GM18498 (cell line): ENCODE data around the gene NT5DC4.

Experiments
- ATAC-seq: cut with Tn5 transposase; IDR thresholded peaks from one replicate; pipeline ENCODE4 v1.9.1; 2021; ENCODE audit warnings: mild to moderate bottlenecking, moderate library complexity; ENCODE audit not compliant: unreplicated experiment

NT5DC4 gene

DNA sequence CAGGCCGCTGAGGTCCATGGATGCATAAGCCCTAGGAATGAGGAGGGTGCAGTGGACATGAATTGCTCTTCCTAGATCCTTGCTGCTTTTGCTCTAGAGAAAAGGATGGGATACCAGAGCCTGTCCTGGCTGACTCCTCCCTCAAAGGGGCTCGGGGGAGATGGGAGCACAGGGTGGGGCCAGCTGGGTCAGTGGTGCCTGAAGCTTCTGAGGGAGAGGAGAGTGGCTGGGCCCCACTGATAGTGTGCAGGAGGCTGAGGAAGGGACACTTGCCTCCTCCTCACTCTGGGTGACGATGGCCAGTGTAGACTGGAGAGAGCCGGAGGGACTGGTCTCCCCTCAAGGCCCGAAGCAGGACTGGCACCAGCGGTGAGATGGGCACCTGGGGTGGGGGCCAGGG, at the start of gene NT5DC4:
NT5DC4 (plus strand) TSS at position 236 of the 400 bp plus-strand sequence; CDS start at position 296, 60 bp downstream.
- ATAC-seq = no peak

DNA sequence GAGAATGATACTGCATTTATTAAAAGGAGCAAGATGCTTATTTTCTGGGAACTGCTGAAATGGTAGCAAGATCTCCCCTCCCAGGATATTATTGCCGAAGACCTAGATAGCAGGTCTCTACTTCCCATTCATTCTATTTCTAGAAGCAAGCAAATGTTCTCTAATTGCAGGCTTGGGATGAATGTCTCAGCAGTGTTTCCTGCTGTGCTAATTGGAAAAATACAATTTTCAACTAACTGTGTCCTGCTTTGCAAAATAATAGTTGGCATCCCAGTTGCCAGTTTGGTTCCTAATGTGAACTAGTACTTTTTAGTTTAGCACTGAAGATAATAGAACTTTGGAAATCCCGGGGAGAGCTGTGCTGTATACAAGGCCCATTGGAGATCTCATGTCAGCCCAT, 49.0 kb upstream of the NT5DC4 start:
- no peak for ATAC-seq

DNA sequence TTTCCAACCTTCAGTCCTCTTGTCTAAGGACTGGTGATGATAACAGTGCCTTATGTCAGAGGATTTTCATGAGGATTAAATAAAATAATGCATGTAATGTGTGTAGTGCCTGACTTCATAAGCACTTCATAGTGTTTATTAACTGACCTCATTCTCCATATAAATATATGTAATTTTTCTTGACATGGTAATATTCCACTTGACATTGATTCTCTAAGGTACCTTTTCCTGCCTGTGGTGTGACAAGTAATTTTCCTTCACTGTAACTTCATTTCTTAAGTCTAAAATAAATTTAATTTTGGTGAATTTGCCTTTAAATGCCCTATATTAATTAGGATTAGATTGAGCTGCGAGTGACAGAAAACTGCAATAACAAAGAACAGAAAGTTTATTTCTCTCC, 47.8 kb upstream of the NT5DC4 start:
- ATAC-seq = no peak

DNA sequence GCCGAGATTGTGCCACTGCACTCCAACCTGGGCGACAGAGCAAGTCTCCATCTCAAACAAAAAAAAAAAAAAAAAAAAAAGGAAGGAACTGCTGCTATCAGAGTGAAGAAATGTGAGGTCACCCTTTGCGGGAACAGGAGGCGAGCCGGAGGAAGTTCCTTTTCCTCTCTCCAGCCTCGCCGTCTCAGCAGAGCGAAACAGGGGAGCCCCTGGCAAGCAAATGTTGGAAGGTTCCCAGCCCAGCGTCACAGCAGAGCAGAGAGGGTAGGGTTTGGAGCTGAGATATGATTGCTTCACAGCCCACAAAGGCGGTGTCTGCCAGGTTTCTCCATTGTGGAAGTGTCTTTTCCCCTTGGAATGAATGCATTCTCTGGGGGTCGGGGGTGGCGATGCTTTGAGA, 46.6 kb upstream of the NT5DC4 start:
- no peak for ATAC-seq

DNA sequence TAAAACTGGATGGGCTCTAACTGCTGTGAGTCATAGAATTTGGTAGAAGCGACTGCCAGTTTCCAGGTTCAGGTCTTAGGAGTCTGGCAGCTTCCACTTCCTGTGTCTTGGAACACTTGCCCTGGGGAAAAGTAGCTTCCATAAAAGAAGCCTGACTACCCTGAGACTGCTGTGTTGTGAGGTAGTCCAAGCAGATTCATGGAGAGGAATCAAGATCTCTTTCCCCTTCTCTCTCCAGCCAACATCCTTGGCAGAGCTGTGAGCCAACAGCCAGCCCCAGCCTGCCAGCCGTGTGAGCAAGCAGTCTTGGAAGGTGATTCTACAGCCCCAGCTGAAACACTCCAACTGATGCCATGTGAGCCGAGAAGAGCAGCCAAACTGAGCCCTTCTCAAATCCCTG, 41.3 kb upstream of the NT5DC4 start:
- ATAC-seq = no peak

DNA sequence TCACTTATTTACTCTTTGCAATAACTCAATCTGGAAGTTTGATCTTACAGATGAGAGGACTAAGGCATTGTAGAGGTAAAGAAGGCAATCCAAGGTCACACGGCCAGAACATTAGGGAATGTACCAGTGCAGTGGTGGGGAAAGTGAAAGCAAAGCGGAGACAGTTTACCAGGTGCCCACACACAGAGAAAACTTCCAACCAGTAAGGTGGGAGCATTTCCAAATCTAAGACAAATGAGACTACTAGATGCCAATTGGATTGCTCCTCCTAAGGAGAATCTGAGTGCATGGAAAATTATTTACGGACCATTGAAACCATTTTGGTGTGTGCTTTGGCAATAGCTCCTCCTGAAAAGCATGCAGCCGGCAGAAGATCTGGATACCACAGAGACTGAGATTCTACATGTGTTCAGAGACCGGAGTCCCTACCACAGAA, 40.1 kb upstream of the NT5DC4 start:
- no peak for ATAC-seq

DNA sequence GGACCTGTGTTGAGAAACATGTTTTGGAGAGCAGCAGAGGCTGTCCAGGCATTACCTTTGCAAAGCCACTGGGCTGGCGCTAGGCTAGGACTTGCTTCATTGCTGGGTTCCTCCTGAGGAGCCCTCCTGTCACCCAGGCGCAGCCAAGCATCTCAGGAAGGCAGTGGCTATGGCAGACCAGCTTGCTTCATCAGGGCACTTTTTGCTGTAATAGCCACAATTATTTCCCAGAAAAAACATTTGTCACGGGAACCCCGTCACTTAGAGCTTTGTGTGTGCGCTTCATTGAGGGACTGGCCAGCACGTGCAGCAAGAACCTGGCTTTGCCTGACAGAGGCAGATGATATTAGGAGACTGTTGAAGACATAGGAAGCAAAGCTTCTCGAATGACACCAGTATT, 38.7 kb upstream of the NT5DC4 start:
- no peak for ATAC-seq

DNA sequence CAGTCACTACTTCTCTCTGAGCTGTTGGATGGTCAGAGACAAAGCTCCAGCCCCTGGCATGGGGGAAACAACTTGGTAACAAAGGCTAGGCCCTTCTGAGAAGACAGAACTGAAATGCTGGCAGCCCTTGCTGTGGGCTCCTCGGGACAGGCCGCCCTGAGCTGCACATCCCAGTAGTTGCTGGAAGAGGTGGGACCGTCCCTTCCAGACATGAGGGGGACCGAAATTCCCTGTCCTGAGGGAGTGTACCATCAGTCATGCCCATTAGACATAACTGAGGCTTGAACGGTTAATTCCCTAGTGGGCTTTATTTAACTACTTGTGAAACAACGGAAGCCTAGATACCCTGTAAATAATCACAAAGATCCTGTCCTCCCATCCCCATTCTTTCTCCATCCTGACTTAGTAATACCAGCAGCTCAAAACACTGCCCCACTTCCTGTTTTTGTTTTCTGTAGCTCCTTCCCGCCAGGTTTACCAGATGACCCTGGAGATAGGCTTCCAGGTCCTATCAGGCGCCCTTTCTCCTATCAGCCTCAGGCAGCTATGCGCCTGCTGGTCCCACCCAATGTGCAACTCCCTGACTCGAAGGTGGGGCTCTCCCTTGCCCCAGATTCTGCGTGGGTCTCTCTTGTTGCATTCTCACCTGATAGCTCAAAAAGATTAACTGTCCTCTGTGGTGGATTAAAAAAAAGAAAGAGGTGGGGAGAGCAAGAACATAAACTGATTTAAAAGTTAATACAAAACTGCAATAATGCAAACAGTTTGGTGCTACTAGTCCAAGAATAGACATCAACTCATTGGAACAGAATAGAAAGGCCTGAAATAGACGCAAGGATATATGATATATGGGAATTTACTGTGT, 37.0 kb upstream of the NT5DC4 start:
- ATAC-seq = no peak

DNA sequence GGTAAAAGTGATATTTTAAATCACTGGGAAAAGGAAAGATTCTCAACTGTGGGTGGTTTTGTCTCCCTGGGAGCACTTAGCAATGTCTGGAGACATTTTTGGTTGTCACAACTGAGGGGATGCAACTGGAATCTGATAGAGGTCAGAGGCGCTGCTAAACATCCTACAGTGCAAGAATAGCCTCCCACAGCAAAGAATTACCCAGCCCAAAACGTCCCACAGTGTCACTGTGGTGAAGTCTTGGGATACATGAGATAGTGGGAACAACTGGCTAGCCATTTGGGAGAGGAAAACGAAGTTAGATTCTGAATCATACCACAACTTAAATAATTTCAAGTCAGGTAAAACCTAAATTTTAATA, 36.4 kb upstream of the NT5DC4 start:
- no peak for ATAC-seq

DNA sequence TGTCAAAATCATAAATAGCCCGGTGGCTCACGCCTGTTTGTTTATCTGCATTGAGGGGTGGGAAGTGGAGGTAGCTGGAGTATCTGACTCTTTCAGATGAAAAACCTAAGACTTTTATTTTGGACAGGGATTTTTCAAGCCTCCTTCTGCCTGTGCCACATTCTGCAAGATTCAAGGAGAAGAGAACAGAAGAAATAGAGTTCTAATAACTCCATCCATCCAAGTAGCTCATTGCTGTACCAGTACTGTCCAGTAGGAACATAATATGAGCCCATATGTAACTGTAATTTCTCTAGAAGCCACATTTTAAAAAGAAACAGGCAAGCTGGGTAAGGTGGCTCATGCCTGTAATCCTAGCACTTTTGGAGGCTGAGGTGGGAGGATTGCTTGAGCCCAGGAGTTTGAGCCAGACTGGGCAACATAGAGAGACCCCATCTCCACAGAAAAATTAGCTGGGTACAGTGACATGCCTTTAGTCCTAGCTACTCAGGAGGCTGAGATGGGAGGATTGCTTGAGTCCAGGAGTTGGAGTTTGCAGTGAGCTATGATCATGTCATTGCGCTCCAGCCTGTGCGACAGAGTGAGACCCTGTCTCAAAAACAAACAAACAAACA, 35.4 kb upstream of the NT5DC4 start:
- ATAC-seq = no peak

DNA sequence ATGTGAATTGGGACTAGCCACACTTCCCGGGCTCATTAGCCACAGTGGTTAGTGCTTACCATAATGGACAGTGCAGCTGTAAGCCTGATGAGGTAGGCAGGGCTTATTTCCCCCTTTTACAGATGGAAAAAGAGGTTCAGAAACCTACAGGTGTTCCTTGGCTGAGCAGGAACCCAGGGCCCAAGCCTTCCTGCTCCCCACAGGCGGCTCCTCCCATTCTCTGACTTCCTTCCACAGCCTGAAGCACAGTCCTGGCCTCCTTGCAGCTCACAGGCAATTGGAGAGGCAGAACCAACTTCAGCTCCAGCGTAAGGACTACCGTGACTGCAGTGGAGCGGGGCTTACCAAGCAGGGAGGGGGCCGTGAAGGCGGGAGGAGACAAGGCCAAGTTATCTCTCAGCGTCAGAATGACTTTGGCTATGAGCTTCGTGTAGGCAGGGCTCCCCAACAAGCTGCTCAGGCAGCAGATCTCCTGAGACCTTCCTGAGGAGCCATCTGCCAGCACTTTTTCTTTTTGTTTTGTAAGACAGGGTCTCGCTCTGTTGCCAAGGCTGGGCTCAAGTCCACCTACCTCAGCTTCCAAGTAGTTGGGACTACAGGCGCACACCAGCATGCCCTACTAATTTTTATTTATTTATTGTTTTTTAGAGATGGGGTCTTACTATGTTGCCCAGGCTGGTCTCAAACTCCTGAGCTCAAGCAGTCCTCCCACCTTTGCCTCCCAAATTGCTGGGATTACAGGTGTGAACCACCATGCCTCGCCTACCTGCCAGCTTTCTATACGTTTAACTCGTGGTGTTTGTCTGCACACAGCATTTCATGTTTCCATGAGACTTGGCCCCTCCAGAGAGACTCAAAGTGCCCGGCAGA, 34.2 kb upstream of the NT5DC4 start:
- ATAC-seq = no peak

DNA sequence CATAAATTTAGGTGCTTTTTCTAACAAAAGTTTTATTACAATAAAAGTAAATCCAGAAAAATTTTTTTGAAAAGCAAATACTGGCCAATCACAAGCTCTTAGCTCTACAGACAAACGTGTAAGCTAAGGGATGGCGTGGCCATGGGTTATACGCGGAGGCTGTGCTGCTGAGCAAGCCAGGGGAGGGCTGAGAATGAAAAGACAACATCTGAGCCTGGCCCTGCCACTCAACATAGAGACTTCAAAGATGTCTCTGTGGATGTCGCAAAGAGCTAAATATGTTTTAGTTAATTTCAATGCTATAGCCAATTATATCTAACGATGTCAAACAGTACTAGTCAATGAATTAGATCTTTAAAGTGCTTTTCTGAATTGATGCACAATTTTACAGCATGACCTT, 33.3 kb upstream of the NT5DC4 start:
- no peak for ATAC-seq

DNA sequence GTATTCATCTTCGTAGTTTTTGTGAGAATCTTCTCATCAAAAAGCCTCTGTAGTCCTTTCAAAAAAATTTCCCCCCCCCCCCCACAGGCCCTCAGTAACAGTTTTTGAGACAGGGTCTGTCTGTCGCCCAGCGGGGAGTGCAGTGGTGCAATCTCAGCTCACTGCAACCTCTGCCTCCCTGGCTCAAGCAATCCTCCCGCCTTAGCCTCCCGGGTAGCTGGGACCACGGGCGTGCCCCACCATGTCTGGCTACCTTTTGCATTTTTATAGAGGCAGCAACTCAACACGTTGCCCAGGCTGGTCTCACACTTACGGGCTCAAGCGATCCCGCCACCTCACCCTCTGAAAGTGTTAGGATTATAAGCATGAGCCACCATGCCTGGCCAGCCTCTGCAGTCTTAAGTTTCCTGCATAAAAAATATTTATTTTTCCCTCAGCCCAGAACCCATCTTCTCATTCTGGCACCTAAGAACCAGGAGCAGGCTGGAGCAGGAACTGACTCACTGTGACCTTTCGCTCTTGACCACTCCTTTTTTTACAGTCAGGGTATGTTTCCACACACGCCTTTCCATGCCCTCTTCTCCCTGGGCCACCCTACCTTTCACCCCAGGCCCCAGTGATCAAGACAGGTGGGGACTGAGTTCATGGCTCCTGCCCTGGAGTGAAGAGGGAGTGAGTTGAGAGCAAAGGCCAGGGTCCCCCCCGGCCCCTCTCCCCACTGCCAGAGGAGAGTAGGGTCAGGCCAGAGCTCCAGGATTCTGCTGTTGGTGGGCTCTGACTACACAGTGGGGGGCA, 32.5 kb upstream of the NT5DC4 start:
- no peak for ATAC-seq

DNA sequence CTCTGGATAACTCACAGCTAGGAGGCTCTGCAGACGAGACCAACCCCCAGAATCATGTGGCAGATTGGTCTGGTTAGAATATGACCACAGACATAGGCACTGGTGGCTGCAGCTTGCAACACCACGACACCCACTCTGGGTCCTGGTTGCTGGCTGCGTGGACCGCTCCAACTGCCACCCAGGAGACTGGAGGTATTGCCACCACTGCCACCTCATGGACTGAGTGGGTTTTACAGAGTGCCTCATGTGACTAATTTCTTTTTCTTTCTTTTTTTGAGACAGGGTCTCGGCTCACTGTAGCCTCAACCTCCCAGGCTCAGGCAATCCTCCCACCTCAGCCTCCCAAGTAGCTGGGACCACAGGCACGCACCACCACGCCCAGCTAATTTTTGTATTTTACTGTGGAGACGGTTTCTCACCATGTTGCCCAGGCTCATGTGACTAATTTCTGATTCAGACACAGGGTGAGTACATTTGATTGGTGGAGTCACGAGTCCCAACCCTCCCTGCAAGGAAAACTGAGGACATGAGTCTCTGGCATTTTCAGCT, 29.9 kb upstream of the NT5DC4 start:
- peak; percentile 60 for ATAC-seq

DNA sequence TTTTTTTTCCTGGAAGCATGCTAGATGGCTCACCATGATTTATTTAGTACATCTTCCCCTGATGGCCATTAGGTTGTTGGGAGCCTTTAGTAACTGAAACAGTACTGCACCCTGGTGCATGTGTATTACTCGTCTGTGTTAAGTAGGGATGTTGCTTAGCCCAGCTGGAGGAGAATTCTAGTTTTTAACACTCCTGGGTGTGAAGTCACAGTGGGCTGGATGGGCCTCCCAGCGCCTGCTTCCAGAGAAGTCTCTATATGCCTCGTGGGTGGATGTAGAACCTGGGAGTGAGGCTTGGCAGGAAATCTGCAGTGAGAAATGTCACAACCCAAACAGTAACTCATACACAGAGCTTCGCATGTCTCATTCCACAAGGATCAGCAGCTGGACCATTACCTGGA, 28.9 kb upstream of the NT5DC4 start:
- no peak for ATAC-seq

DNA sequence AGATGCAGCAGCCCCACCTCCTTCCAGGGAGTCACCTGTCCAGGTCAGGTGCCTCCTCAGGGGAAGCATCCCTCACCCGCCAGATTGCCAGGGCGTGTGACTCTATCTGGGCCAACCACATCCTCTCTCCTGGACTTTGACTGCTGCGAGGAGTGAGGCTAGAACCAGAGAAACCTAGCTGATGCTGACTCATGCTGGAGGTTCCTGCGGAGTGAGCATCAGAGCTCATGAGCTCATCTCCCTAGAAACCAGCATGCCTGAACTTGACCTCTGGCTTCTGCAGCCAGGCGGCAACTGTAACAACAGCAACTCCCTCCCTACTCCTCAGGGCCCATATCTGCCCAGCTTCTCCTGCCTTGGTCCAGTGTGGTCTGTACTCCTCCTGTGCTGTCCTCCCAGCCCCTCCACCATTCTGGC, 28.3 kb upstream of the NT5DC4 start:
- peak; percentile 90 for ATAC-seq

DNA sequence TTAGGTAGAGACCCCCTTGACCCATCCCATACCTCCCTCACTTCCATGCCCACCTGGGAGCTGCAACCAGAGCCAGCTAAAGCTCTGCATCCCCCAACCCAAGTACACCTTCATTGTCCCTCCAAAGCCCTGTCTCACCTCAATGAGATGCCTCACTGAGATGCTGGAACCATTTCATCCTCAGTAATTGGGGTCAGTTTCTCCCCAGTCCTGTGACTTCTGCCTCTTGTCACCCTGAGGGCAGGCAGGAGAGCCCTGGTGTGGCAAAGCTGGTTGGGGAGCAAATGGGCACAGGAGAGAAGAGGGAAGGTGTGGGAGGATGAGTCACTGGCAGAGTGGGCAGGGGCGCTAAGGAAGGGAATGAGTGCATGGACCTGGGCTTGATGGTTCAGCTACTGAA, 27.9 kb upstream of the NT5DC4 start:
- no peak for ATAC-seq

DNA sequence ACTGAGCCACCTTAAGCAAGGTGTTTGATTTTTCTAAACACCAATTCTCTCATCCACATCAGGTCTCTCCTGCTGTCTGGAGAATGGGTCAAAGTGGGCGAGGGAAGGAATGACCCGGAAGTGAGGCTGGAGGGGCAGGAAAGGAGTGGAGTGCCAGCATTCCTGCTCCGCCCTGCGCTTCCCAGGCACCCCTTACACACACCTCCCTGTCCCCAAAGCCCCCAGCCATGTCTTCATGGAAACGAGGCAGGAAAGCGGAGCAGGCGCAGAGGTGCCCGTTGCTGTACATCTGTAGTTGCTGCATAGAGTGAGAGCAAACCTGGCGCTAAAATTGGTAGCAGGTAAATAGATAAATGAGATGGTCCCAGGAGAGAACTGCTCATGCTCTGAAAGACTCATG, 27.2 kb upstream of the NT5DC4 start:
- no peak for ATAC-seq

DNA sequence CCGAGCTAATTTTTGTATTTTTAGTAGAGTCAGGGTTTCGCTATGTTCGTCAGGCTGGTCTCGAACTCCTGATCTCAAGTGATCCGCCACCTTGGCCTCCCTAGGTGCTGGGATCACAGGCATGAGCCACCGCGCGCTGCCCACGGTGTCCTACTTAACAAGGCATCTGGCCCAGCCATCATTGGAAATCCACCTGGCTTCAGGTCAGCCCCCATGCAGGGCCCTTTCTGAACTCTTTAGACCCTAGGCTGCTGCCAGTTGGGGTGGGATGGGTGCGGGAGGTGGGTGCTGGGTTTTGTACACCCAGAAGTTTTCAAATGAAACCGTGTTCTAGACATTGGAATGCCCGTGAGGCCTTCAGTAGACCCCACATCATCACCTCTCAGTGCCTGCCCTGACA, 26.6 kb upstream of the NT5DC4 start:
- ATAC-seq = no peak

DNA sequence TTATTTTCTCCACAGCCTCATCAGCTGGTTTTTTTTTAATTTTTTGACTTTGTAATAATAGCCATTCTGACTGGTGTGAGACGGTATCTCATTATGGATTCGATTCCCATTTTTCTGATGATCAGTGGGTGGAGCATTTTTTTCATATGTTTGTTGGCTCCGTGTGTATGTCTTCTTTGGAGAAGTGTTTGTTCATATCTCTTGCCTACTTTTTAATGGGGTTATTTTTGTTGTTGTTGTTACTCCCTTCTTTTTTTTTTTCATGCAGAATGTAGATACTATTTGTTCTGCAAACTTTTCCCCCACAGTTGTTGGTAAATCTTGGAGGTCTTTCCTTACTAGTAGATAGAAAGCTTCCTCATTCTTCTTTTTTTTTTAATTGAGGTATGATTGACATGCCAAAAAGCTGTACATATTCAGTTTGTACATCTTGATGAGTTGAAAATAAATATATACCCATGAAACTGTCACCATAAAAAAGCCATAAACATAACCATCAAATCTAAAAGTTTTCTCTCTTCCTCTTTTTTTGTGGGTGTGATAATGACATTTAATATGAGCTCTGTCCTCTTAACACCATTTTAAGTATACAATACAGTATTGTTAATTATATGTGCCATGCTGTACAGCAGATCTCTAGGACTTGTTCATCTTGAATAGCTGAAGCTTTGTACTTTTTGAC, 21.8 kb upstream of the NT5DC4 start:
- ATAC-seq = no peak
